ENCODE results near the gene RNF220.

- TF ChIP-seq GLIS3 (CRISPR knock-in tag; IDR thresholded peaks at IDR 0.05) (no peak), PPARA (CRISPR knock-in tag; IDR thresholded peaks at IDR 0.05; ENCODE audit: borderline replicate concordance) (no peak), ESRRG (CRISPR knock-in tag; IDR thresholded peaks at IDR 0.05) (no peak), ARNTL (CRISPR knock-in tag; IDR thresholded peaks at IDR 0.05; ENCODE audit: borderline replicate concordance, low read depth) (no peak), OSR1 (CRISPR knock-in tag; IDR thresholded peaks at IDR 0.05) (no peak), ZNF565 (CRISPR knock-in tag; conservative IDR thresholded peaks at IDR 0.05; ENCODE audit: low read depth) (no peak), ZFP30 (CRISPR knock-in tag; IDR thresholded peaks at IDR 0.05) (no peak), PATZ1 (CRISPR knock-in tag; IDR thresholded peaks at IDR 0.05; ENCODE audit: borderline replicate concordance) (no peak)
Observed at GRCh38 chr1:44587796-44588460, 182.9 kb downstream of the RNF220 start.

Measured in SK-N-SH treated with all-trans-retinoic acid at 6 μM for 48 hours (cell line).